Activated CD8-positive, alpha-beta memory T cell treated with anti-CD3 and anti-CD28 coated beads, Interleukin-2, amount 50 U/mL, for 4 hours (primary cell): Measurements from ENCODE around the gene STRADB.
"Not testable (repeated sequence)": the region's sequence is repeated elsewhere in the genome, so short reads cannot be mapped to it uniquely, and the experiment has no call there.

ENCODE experiments used
- DNase-seq: peaks from one replicate; pipeline ENCODE4 v3.0.0-alpha.2; 2020

The STRADB gene

GRCh38 chr2:201470821-201471731 lies 19.5 kb downstream of the STRADB start:
- DNase-seq, result no peak

DNA sequence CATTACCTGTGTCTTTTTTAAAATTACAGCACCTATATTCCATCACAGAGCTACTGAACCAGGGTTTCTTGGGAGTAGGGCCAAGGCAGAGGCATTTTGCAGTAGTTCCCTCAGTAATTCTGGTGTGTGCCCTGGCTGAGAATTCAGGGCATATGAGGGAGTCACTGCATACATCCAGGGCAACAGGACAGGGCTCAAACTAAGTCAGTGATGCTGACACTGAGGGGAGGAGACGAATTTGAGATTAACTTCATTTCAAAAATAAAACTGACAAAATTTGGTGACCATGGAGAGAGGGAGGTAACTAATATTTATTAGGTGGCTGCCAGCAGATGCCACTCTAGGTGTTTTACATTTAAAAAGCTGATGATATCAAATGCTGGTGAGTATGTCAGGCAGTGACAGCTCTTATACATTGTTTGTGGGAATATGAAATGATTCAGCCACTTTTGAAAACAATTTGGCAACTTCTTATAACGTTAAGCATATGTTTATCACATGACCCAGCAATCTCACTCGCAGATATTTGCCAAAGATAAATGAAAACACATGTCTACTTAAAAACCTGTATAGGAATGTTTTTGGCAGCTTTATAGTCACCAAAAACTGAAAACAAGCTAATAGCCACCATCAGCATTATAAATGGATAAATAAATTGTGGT lies 20.3 kb downstream of the STRADB start:
- DNase-seq, result no peak

DNA sequence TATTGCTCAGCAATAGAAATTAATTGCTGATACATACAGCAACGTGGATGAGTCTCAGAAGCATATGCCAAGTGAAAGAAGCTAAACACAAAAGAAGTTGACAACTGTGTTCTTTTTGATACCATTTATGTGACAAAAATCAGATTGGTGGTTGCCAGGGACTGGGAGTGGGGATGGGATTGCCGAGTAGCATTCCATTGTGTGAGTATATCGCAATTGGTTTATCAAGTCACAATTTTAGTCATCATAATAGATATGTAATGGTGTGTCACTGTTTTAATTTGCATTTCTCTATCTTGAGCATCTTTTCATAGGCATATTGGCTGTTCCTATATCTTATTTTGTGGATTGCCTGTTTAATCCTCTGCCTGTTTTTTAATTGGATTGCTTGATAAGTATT lies 20.9 kb downstream of the STRADB start:
- DNase-seq, result no peak

GRCh38 chr2:201482543-201482942 lies 31.0 kb downstream of the STRADB start:
- DNase-seq, result no peak

DNA sequence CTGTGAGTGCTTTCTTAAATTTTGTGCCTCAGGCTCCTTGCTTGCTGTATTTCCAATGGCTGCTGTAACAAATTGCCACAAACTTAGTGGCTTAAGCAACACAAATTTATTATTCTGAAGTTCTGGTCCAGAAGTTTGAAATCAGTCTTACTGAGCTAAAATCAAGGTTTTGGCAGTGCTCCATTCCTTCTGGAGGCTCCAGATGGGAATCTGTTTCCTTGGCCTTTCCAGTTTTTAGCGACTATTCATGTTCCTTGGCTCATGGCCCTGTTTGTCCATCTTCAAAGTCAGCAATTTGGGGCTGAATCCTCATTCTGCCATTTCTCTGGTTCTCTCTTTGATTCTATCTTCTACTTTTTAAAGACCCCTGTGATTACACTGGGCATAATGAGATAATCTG lies 31.8 kb downstream of the STRADB start:
- no peak for DNase-seq

- DNase-seq, result not testable (repeated sequence)
Observed at GRCh38 chr2:201483758-201484157, 32.2 kb downstream of the STRADB start.

- no peak for DNase-seq
Observed at GRCh38 chr2:201484805-201485204, 33.3 kb downstream of the STRADB start.

DNA sequence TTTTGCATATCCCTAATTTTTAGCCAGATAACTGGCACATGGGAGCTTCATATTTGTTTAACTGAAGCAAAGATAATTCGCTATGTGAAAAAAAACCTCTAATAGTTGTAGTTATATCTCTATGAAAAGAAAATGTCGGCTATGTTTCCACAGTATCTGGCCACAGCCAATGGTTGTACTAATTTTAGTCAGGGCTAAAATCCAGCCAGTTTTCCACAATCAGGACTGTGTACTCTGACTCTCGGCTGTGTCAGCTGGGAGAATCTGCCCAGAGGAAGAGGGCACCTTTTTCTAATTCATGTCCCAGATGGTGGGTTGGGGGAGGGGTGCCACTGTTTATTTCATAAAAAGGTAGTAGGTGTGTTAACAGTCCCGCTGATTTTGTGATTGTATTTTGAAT lies 38.8 kb downstream of the STRADB start:
- DNase-seq, result no peak

GRCh38 chr2:201496785-201497184 lies 45.2 kb downstream of the STRADB start:
- no peak for DNase-seq

DNA sequence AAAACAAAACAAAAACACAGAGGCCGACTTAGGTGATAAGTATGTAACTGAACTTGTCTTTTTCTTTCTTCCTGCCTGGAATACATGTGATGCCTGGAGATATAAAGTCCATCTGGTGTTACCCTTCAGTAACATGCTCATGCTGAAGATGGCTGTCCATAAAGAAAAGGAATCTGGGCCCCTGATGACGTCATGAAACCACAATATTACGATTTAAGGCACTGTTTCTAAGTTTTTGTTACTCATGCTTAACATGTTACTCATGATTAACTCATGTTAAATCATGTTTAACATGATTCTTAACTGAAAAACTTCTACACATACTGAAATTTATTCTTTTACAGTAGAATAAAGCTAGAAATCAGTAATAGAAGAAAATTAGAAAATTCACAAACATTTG lies 49.0 kb downstream of the STRADB start:
- DNase-seq, result no peak

GRCh38 chr2:201502713-201503112 lies 51.2 kb downstream of the STRADB start:
- no peak for DNase-seq

- DNase-seq, result no peak
Observed at GRCh38 chr2:201507725-201508124, 56.2 kb downstream of the STRADB start.

- DNase-seq, result no peak
Observed at GRCh38 chr2:201513271-201513670, 61.7 kb downstream of the STRADB start.

GRCh38 chr2:201515573-201516246 lies 64.2 kb downstream of the STRADB start:
- no peak for DNase-seq

GRCh38 chr2:201517094-201517493 lies 65.6 kb downstream of the STRADB start:
- DNase-seq, result no peak

GRCh38 chr2:201520201-201520600 lies 68.7 kb downstream of the STRADB start:
- no peak for DNase-seq

DNA sequence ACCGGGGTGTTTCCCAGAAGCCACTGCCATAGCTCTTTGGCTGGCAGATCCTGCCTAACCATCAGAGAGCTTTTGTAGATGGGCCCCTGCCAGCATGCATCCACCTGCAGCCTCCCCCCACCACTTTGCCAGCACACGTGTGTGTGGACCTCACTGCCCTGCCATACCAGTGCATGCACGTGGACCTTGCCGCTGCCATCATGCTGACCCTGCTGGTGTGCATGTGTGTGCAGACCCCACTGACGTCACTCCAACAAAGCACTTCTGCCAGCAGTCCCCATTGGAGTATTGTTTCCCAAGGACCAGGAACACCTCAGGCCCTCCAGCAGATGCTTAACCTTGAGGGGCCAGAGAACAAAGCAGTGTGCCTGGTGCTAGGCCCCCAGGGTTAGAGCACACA lies 71.4 kb downstream of the STRADB start:
- no peak for DNase-seq

DNA sequence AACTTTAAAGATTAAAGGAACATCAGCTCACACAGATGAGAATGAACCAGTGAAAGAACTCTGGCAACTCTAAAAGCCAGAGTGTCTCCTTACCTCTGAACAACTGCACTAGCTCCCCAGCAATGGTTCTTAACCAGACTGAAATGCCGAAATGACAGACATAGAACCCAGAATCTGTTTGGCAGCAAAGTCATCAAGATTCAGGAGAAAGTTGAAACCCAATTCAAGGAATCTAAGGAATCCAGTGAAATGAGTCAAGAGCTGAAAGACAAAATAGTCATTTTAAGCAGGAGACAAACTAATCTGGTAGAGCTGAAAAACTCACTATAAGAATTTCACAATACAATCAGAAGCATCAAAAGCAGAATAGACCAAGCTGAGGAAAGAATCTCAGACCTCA lies 72.0 kb downstream of the STRADB start:
- no peak for DNase-seq
